HCT116 (cell line): ENCODE results near the gene GNAI3. TPM values are rescaled to one million over a fixed set of nuclear protein-coding genes. Genes with fewer than 3 reads are reported as not detected.

ENCODE experiments used
- ATAC-seq: fragments of 200-7000 bp; cut with Tn5 transposase; 2 replicates; pipeline ENCODE4 v1.9.1; 2020; ENCODE audit warnings: mild to moderate bottlenecking, moderate library complexity
- BruUV-seq: library from RNA; stranded (reverse); fragments of 400-500 nt; replicated peaks from 2 replicates; lab custom pipeline; 2021; lab: Mats Ljungman, UMichigan
- CTCF ChIA-PET: fragments of 300-600 bp; sonication (Branson Sonifier 250); formaldehyde crosslinking; loops from one replicate; lab custom pipeline; 2021; ENCODE audit warnings: antibody characterized with exemption; lab: Charles Lee
- POLR2A ChIA-PET: fragments of 300-600, 350-600 bp; sonication (Branson Sonifier 250); formaldehyde crosslinking; loops from one replicate; lab custom pipeline; 2021; ENCODE audit warnings: antibody characterized with exemption; lab: Charles Lee
- RAD21 ChIA-PET, 2 experiments: fragments of 300-600 bp; sonication (Branson Sonifier 250); formaldehyde crosslinking; loops; one replicate each; lab custom pipeline; 2023; ENCODE audit warnings: low total read pairs in 2 of 2; ENCODE audit not compliant: uncharacterized antibody in 2 of 2, unreplicated experiment in 2 of 2, low non-redundant PET in 1 of 2; lab: Charles Lee
- DNase-seq: peaks from one replicate; pipeline ENCODE4 v3.0.0-alpha.2; 2010; ENCODE audit warnings: low read depth, low spot score
- H2AFZ ChIP-seq: fragments of 200-600 bp; shearing (Covaris generic), sonication (generic); 2 replicates; pipeline ENCODE4 v1.6.1; 2017; ENCODE audit warnings: low read depth, mixed run types, mixed read lengths, antibody characterized with exemption, low read length; ENCODE audit not compliant: poor library complexity, severe bottlenecking
- H3K27ac ChIP-seq: 2 replicates; pipeline ENCODE4 v1.5.1; 2012; ENCODE audit warnings: low read depth, low read length
- H3K27me3 ChIP-seq: fragments of 200-600 bp; sonication (generic); 2 replicates; pipeline ENCODE4 v1.6.1; 2016; ENCODE audit warnings: mixed run types, low read length, mixed read lengths; ENCODE audit not compliant: insufficient read depth
- H3K36me3 ChIP-seq, 2 experiments: fragments of 200-500 bp in 1 of 2; fragments of 200-600 bp in 1 of 2; sonication (Bioruptor generic) in 1 of 2; sonication (generic) in 1 of 2; 2 replicates each; pipeline versions ENCODE4 v1.5.1 to v1.6.1; 2014 to 2016; ENCODE audit warnings: low read length in 2 of 2, inconsistent platforms in 1 of 2, mixed read lengths in 1 of 2, mixed run types in 1 of 2; ENCODE audit not compliant: insufficient read depth in 2 of 2, control insufficient read depth in 1 of 2
- H3K4me1 ChIP-seq, 2 experiments: fragments of 200-600 bp in 1 of 2; sonication (generic) in 1 of 2; 2 replicates each; pipeline versions ENCODE4 v1.5.1 to v1.6.1; 2012 to 2017; ENCODE audit warnings: low read length in 2 of 2, inconsistent platforms in 1 of 2, mild to moderate bottlenecking in 1 of 2, mixed read lengths in 1 of 2, mixed run types in 1 of 2, moderate library complexity in 1 of 2; ENCODE audit not compliant: insufficient read depth in 2 of 2, control insufficient read depth in 1 of 2
- H3K4me2 ChIP-seq: fragments of 200-600 bp; sonication (generic); 2 replicates; pipeline ENCODE4 v1.6.1; 2017; ENCODE audit warnings: mixed run types, low read length, mixed read lengths
- H3K4me3 ChIP-seq, 2 experiments: fragments of 200-600 bp in 1 of 2; sonication (generic) in 1 of 2; replicated peaks in 1 of 2; 2 replicates each; pipeline ENCODE4 v1.5.1; 2011 to 2016; ENCODE audit warnings: low read length in 2 of 2, control low read depth in 1 of 2, low read depth in 1 of 2, mild to moderate bottlenecking in 1 of 2, mixed read lengths in 1 of 2, mixed run types in 1 of 2
- H3K79me2 ChIP-seq: fragments of 200-600 bp; sonication (generic); 2 replicates; pipeline ENCODE4 v1.6.1; 2017; ENCODE audit warnings: mild to moderate bottlenecking, mixed run types, low read length, moderate library complexity, mixed read lengths; ENCODE audit not compliant: insufficient read depth
- H3K9ac ChIP-seq: fragments of 200-600 bp; sonication (generic); 2 replicates; pipeline ENCODE4 v1.6.1; 2016; ENCODE audit warnings: low read length, mixed read lengths
- H3K9me2 ChIP-seq: fragments of 200-600 bp; sonication (generic), shearing (Covaris generic); 2 replicates; pipeline ENCODE4 v1.6.1; 2017; ENCODE audit warnings: mixed run types, mild to moderate bottlenecking, moderate library complexity; ENCODE audit not compliant: insufficient read depth
- H3K9me3 ChIP-seq, 2 experiments: fragments of 200-500 bp in 1 of 2; fragments of 200-600 bp in 1 of 2; sonication (Bioruptor generic) in 1 of 2; sonication (generic) in 1 of 2; 2 replicates each; pipeline ENCODE4 v1.6.1; 2014 to 2017; ENCODE audit warnings: low read length in 2 of 2, mixed read lengths in 2 of 2, inconsistent platforms in 1 of 2, low read depth in 1 of 2, mild to moderate bottlenecking in 1 of 2, mixed run types in 1 of 2, moderate library complexity in 1 of 2; ENCODE audit not compliant: control insufficient read depth in 1 of 2, insufficient read depth in 1 of 2
- H4K20me1 ChIP-seq: fragments of 200-600 bp; sonication (generic), shearing (Covaris generic); 2 replicates; pipeline ENCODE4 v1.6.1; 2017; ENCODE audit warnings: mixed run types, mild to moderate bottlenecking, moderate library complexity; ENCODE audit not compliant: insufficient read depth
- CBX3 ChIP-seq: IDR thresholded peaks from 2 replicates; pipeline ENCODE4 v1.6.1; 2012; ENCODE audit warnings: low read depth
- CEBPB ChIP-seq: IDR thresholded peaks from 2 replicates; pipeline ENCODE4 v1.6.1; 2012; ENCODE audit warnings: low read depth
- EGR1 ChIP-seq: IDR thresholded peaks from 2 replicates; pipeline ENCODE4 v1.6.1; 2012; ENCODE audit warnings: low read depth
- EZH2phosphoT487 ChIP-seq: fragments of 200-600 bp; IDR thresholded peaks from 2 replicates; pipeline ENCODE4 v1.6.1; 2018; ENCODE audit warnings: antibody characterized with exemption, borderline replicate concordance
- FOSL1 ChIP-seq: IDR thresholded peaks from 2 replicates; pipeline ENCODE4 v1.6.1; 2012; ENCODE audit warnings: low read depth
- JUND ChIP-seq: IDR thresholded peaks from 2 replicates; pipeline ENCODE4 v1.6.1; 2012
- POLR2AphosphoS5 ChIP-seq: IDR thresholded peaks from 2 replicates; pipeline ENCODE4 v1.6.1; 2011; ENCODE audit warnings: mild to moderate bottlenecking, low read depth, low read length, moderate library complexity
- RAD21 ChIP-seq: IDR thresholded peaks from 2 replicates; pipeline ENCODE4 v1.6.1; 2012; ENCODE audit warnings: low read depth, mild to moderate bottlenecking
- SP1 ChIP-seq: IDR thresholded peaks from 2 replicates; pipeline ENCODE4 v1.6.1; 2012; ENCODE audit warnings: low read depth
- SRF ChIP-seq: IDR thresholded peaks from 2 replicates; pipeline ENCODE4 v1.6.1; 2012; ENCODE audit warnings: low read depth
- YY1 ChIP-seq: IDR thresholded peaks from 2 replicates; pipeline ENCODE4 v1.6.1; 2011; ENCODE audit warnings: low read length, low read depth, moderate library complexity, mild to moderate bottlenecking; ENCODE audit not compliant: insufficient replicate concordance; ENCODE audit errors: extremely low read depth
- ZFX ChIP-seq: fragments of 450-650 bp; IDR thresholded peaks from 2 replicates; pipeline ENCODE4 v1.6.1; 2017
- ZNF274 ChIP-seq: fragments of 200-500 bp; sonication (Bioruptor generic); IDR thresholded peaks from 2 replicates; pipeline ENCODE4 v1.6.1; 2014; ENCODE audit warnings: mild to moderate bottlenecking, low read depth, low read length, inconsistent platforms
- intact Hi-C: fragments of 100-400 bp; cut with micrococcal nuclease; formaldehyde crosslinking; loops from 2 replicates; pipeline ENCODE4 v1.10.0; 2022
- total RNA-seq: library from RNA; stranded (reverse); gene quantifications from one replicate; pipeline ENCODE4 v1.2.1, GENCODE V29; 2021; ENCODE audit not compliant: unreplicated experiment
- TF ChIP-seq, protein P1 (sequence below), 3 experiments: fragments of 200-600 bp in 1 of 3; sonication (generic) in 1 of 3; IDR thresholded peaks in 2 of 3; conservative IDR thresholded peaks in 1 of 3; 2 replicates each; pipeline ENCODE4 v1.5.1; 2012 to 2017; ENCODE audit warnings: low read depth in 2 of 3, low read length in 2 of 3, antibody characterized with exemption in 1 of 3, borderline replicate concordance in 1 of 3, control low read depth in 1 of 3, mild to moderate bottlenecking in 1 of 3, mixed read lengths in 1 of 3, mixed run types in 1 of 3, moderate library complexity in 1 of 3; ENCODE audit not compliant: insufficient read depth in 1 of 3
- TF ChIP-seq, protein P2 (sequence below): IDR thresholded peaks from 2 replicates; pipeline ENCODE4 v1.6.1; 2011; ENCODE audit warnings: mild to moderate bottlenecking, low read length, moderate library complexity; ENCODE audit not compliant: insufficient replicate concordance; ENCODE audit errors: extremely low read depth
- TF ChIP-seq, protein P3 (sequence below): IDR thresholded peaks from 2 replicates; pipeline ENCODE4 v1.6.1; 2012
- TF ChIP-seq, protein P4 (sequence below): IDR thresholded peaks from 2 replicates; pipeline ENCODE4 v1.6.1; 2012; ENCODE audit warnings: low read depth
- TF ChIP-seq, protein P5 (sequence below): IDR thresholded peaks from 2 replicates; pipeline ENCODE4 v1.6.1; 2012

The GNAI3 gene
- total RNA-seq, 1 experiment from 2014 or later, result 9.5 TPM

DNA sequence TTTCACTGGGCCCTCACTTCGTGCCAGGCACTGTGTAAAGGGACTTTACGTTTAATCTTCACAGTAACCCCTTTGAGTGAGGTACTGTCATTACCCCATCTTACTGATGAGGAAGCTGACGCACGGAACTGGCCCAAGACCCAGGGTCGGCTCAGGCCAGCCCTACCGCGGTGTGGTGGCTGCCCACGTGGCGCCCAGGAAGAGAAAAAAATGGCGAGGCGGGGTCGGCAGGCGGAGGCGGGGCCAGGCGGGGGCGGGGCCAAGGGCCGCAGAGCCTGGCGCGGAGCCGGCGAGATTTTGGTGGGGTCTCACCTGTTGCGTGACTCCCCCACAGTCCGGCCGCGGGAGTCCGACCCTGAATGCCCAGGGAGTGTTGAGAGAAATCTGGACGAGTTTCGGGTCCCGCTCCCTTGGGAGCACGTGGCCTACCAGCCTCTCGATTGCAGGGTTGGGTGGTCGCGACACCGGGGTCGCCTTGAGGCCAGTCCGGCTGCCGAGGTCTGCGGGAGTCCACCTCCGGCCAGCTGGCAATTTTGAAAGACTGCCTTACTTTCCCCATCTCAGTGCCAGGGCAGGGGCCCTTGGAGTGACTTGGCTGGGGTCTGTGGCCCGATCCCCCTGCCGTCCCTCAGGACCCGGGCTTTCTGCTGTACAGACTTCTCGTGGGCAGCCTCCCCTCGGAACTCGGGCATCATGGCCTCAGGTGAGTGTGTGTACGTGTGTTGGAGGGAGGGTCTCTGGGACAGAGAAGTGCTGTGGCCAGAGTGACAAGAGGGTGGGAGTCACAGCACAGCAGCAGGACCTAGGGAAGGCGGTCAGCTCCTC lies 71.4 kb downstream of the GNAI3 start, which contains the start of the genes AMPD2 and GNAT2:
Gene AMPD2, plus strand, starts transcription at position 262 of the 825 bp plus-strand sequence. CDS start 1,339 bp downstream, outside the sequence.
Gene GNAT2, minus strand, starts transcription at position 41 of the 825 bp plus-strand sequence. CDS start 6,746 bp downstream, outside the sequence.
- ChIA-PET CTCF (interaction anchor here (0.9 to 2.0 kb wide), 5 partner anchors 10 to 74 kb away, joined by 3 to 13 read pairs (median 4); partner anchors contain the start of gene GNAI3), POLR2A (interaction anchor here (1.3 to 2.3 kb wide), 2 partner anchors 17 to 72 kb away, joined by 4 to 17 read pairs; partner anchors contain the start of gene GNAI3), RAD21 (no interaction called here)
- peak within 1 kb of the TSS; percentile 100 for H3K4me2 ChIP-seq
- TSS peak; percentile 82 for BruUV-seq
- H3K36me3 ChIP-seq, result no peaks in the 10 kb centered on the region
- intact Hi-C loops, result no loop called here
- peak within 1 kb of the TSS; percentile 99 for H3K9ac ChIP-seq
- H3K9me2 ChIP-seq, result no peaks in the 10 kb centered on the region
- H3K79me2 ChIP-seq, result peaks cover 51% of the 10 kb centered on the region
- no peaks in the 10 kb centered on the region for H3K27me3 ChIP-seq
- peak within 1 kb of the TSS; percentile 86 for H3K27ac ChIP-seq
- ATAC-seq (peak; percentile 63), DNase-seq (peak; percentile 37)
- no peak within 1 kb of the TSS for H2AFZ ChIP-seq
- no peaks in the 10 kb centered on the region for H3K9me3 ChIP-seq
- no peaks in the 10 kb centered on the region for H4K20me1 ChIP-seq
- H3K4me3 ChIP-seq, result peak within 1 kb of the TSS; percentile 88 to 95
- H3K4me1 ChIP-seq, result peaks cover 30 to 47% of the 10 kb centered on the region in 2 experiments; a peak in 3 of 4 replicates
- TF ChIP-seq, protein P1, sequence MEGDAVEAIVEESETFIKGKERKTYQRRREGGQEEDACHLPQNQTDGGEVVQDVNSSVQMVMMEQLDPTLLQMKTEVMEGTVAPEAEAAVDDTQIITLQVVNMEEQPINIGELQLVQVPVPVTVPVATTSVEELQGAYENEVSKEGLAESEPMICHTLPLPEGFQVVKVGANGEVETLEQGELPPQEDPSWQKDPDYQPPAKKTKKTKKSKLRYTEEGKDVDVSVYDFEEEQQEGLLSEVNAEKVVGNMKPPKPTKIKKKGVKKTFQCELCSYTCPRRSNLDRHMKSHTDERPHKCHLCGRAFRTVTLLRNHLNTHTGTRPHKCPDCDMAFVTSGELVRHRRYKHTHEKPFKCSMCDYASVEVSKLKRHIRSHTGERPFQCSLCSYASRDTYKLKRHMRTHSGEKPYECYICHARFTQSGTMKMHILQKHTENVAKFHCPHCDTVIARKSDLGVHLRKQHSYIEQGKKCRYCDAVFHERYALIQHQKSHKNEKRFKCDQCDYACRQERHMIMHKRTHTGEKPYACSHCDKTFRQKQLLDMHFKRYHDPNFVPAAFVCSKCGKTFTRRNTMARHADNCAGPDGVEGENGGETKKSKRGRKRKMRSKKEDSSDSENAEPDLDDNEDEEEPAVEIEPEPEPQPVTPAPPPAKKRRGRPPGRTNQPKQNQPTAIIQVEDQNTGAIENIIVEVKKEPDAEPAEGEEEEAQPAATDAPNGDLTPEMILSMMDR (IDR thresholded peaks at IDR 0.05 in 2 of 3, conservative IDR thresholded peaks at IDR 0.05 in 1 of 3; ENCODE audit: borderline replicate concordance in 1 of 3, insufficient read depth in 1 of 3, low read depth in 2 of 3, low read length in 2 of 3), result no peak
- TF ChIP-seq ZNF274 (no peak), CBX3 (no peak), SP1 (no peak), YY1 (peak; percentile 83), RAD21 (no peak), CEBPB (no peak), ZFX (peak; percentile 48; the same call in 1 of the 2 replicates), SRF (no peak), FOSL1 (no peak), EZH2phosphoT487 (no peak), EGR1 (peak; percentile 62; the same call in 1 of the 2 replicates), POLR2AphosphoS5 (peak; percentile 77), JUND (no peak)
- TF ChIP-seq, protein P2, sequence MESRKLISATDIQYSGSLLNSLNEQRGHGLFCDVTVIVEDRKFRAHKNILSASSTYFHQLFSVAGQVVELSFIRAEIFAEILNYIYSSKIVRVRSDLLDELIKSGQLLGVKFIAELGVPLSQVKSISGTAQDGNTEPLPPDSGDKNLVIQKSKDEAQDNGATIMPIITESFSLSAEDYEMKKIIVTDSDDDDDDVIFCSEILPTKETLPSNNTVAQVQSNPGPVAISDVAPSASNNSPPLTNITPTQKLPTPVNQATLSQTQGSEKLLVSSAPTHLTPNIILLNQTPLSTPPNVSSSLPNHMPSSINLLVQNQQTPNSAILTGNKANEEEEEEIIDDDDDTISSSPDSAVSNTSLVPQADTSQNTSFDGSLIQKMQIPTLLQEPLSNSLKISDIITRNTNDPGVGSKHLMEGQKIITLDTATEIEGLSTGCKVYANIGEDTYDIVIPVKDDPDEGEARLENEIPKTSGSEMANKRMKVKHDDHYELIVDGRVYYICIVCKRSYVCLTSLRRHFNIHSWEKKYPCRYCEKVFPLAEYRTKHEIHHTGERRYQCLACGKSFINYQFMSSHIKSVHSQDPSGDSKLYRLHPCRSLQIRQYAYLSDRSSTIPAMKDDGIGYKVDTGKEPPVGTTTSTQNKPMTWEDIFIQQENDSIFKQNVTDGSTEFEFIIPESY, result no peak
- TF ChIP-seq, protein P3, sequence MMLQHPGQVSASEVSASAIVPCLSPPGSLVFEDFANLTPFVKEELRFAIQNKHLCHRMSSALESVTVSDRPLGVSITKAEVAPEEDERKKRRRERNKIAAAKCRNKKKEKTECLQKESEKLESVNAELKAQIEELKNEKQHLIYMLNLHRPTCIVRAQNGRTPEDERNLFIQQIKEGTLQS, result no peak
- TF ChIP-seq, protein P4, sequence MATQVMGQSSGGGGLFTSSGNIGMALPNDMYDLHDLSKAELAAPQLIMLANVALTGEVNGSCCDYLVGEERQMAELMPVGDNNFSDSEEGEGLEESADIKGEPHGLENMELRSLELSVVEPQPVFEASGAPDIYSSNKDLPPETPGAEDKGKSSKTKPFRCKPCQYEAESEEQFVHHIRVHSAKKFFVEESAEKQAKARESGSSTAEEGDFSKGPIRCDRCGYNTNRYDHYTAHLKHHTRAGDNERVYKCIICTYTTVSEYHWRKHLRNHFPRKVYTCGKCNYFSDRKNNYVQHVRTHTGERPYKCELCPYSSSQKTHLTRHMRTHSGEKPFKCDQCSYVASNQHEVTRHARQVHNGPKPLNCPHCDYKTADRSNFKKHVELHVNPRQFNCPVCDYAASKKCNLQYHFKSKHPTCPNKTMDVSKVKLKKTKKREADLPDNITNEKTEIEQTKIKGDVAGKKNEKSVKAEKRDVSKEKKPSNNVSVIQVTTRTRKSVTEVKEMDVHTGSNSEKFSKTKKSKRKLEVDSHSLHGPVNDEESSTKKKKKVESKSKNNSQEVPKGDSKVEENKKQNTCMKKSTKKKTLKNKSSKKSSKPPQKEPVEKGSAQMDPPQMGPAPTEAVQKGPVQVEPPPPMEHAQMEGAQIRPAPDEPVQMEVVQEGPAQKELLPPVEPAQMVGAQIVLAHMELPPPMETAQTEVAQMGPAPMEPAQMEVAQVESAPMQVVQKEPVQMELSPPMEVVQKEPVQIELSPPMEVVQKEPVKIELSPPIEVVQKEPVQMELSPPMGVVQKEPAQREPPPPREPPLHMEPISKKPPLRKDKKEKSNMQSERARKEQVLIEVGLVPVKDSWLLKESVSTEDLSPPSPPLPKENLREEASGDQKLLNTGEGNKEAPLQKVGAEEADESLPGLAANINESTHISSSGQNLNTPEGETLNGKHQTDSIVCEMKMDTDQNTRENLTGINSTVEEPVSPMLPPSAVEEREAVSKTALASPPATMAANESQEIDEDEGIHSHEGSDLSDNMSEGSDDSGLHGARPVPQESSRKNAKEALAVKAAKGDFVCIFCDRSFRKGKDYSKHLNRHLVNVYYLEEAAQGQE, result no peak
- TF ChIP-seq, protein P5, sequence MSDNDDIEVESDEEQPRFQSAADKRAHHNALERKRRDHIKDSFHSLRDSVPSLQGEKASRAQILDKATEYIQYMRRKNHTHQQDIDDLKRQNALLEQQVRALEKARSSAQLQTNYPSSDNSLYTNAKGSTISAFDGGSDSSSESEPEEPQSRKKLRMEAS, result peak; percentile 99
